OCI-LY1 (cell line): Measurements from ENCODE around the gene TMPRSS3.

Experiments
- H2AFZ ChIP-seq: fragments of 200-600 bp; sonication (generic), shearing (Covaris generic); 2 replicates; pipeline ENCODE4 v1.6.0; 2014; ENCODE audit warnings: antibody characterized with exemption, mild to moderate bottlenecking, low read length
- H3F3A ChIP-seq: fragments of 200-600 bp; sonication (generic), shearing (Covaris generic); 2 replicates; pipeline ENCODE4 v1.6.0; 2014; ENCODE audit warnings: mild to moderate bottlenecking, antibody characterized with exemption, low read length, moderate library complexity; ENCODE audit not compliant: insufficient read depth
- H3K27ac ChIP-seq: fragments of 200-600 bp; sonication (generic); 2 replicates; pipeline ENCODE4 v1.5.1; 2014; ENCODE audit warnings: low read length, mixed run types, mild to moderate bottlenecking, low read depth; ENCODE audit not compliant: poor library complexity, severe bottlenecking
- H3K27me3 ChIP-seq: fragments of 200-600 bp; sonication (generic); 2 replicates; pipeline ENCODE4 v1.6.0; 2014; ENCODE audit warnings: antibody characterized with exemption, mild to moderate bottlenecking, low read length, moderate library complexity; ENCODE audit not compliant: insufficient read depth
- H3K36me3 ChIP-seq: fragments of 200-600 bp; sonication (generic); 2 replicates; pipeline ENCODE4 v1.6.1; 2014; ENCODE audit warnings: mild to moderate bottlenecking, antibody characterized with exemption, low read length, moderate library complexity, mixed read lengths; ENCODE audit not compliant: insufficient read depth
- H3K4me1 ChIP-seq: fragments of 200-600 bp; sonication (generic); 2 replicates; pipeline ENCODE4 v1.5.1; 2014; ENCODE audit warnings: mild to moderate bottlenecking, low read length, moderate library complexity; ENCODE audit not compliant: insufficient read depth, severe bottlenecking
- H3K4me2 ChIP-seq: fragments of 200-600 bp; sonication (generic), shearing (Covaris generic); 2 replicates; pipeline ENCODE4 v1.6.1; 2014; ENCODE audit warnings: low read length
- H3K4me3 ChIP-seq: fragments of 200-600 bp; sonication (generic); 2 replicates; pipeline ENCODE4 v1.5.1; 2014; ENCODE audit warnings: low read length, low read depth, mild to moderate bottlenecking, mixed read lengths; ENCODE audit not compliant: poor library complexity, severe bottlenecking
- H3K79me2 ChIP-seq: fragments of 200-600 bp; shearing (Covaris generic); 2 replicates; pipeline ENCODE4 v1.6.1; 2016; ENCODE audit warnings: mixed run types, low read length, mixed read lengths; ENCODE audit not compliant: insufficient read depth
- H3K9ac ChIP-seq: fragments of 200-600 bp; sonication (generic), shearing (Covaris generic); 2 replicates; pipeline ENCODE4 v1.6.1; 2014; ENCODE audit warnings: mild to moderate bottlenecking, low read length, mixed read lengths
- H3K9me2 ChIP-seq: fragments of 200-600 bp; sonication (generic), shearing (Covaris generic); 2 replicates; pipeline ENCODE4 v1.6.1; 2014; ENCODE audit warnings: low read depth, mild to moderate bottlenecking, low read length, mixed read lengths
- H3K9me3 ChIP-seq: fragments of 200-600 bp; shearing (Covaris generic); 2 replicates; pipeline ENCODE4 v1.6.1; 2014; ENCODE audit warnings: low read length, mixed read lengths
- H4K20me1 ChIP-seq: fragments of 200-600 bp; sonication (generic), shearing (Covaris generic); 2 replicates; pipeline ENCODE4 v1.6.0; 2016; ENCODE audit warnings: mild to moderate bottlenecking, low read length; ENCODE audit not compliant: insufficient read depth
- EZH2 ChIP-seq: fragments of 200-600 bp; sonication (generic), shearing (Covaris generic); IDR thresholded peaks from 2 replicates; pipeline ENCODE4 v1.8.0; 2017; ENCODE audit warnings: borderline replicate concordance, mixed run types, mild to moderate bottlenecking, antibody characterized with exemption, low read length, moderate library complexity, mixed read lengths
- TF ChIP-seq, protein P1 (sequence below): fragments of 200-600 bp; sonication (generic), shearing (Covaris generic); IDR thresholded peaks from 2 replicates; pipeline ENCODE4 v1.5.1; 2017; ENCODE audit warnings: mild to moderate bottlenecking, antibody characterized with exemption, low read length, moderate library complexity, mixed read lengths

The TMPRSS3 gene

DNA sequence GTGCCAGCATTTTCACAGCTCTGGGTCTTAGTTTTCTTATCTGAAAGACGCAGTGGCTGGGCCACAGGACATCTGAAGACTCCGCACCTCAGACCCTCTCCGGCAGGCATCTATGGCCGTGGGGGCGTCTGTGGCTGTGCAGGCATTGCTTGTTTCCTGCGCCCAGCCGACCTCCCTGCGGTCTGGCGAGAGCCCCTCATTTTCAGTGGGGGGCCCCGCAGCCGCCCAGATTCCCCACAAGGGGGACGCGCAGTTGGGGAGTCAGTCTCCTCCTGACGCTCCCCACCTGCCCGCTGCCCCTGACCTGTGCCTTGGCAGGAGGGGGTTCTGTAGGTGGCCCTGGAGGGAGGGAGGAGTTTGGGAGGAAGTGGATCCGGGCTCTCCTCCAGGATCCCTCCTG, 26.0 kb downstream of the TMPRSS3 start:
- Histone ChIP-seq H3K4me2 (no peak overlapping the region), H3K9me2 (no peaks in the 10 kb centered on the region), H3F3A (no peaks in the 10 kb centered on the region), H3K79me2 (no peaks in the 10 kb centered on the region), H3K9me3 (no peaks in the 10 kb centered on the region), H3K4me3 (no peak overlapping the region), H3K36me3 (no peaks in the 10 kb centered on the region), H3K4me1 (no peaks in the 10 kb centered on the region), H3K27me3 (peaks cover 11% of the 10 kb centered on the region; the same call in 1 of the 2 replicates), H4K20me1 (no peaks in the 10 kb centered on the region), H3K27ac (no peak overlapping the region), H3K9ac (no peak overlapping the region), H2AFZ (no peak overlapping the region)
- TF ChIP-seq EZH2: no peak

DNA sequence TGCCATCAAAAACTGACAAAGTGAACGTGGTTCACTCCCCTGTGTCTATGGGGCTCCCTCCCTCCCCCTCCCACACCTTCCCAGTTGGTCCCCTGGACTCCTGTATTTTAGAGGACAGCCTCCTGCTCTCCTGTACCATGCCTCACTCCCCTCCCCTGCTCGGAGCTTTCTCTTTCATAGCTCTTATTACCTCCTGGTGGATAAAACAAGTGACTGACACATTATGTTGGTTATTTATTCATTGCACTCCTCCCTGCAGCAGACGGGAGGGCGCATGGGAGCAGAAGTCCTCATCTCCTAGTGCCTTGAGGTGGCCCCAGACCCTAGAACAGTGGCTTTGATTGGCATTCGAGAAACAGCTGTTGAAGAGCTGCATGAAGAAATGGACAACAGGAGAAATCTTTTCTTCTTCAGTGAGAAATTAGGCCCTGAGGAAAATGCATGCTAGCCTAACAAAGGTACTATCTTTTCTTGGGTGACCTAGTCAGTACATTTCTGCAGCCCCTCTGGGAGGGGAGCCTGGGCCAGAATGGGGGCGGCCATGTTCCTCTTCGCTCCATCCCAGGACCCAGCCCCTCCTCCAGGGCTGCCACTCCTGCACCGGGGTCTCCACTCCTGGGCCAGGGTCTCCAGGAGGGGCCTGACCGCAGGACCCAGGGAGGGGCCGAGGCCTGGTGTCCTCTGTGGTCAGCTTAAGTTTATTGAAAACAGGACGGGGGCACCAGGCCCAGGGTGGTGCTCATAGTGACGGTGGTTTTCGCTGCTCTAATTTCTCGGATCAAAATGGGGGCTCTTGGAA, 28.3 kb downstream of the TMPRSS3 start:
- Histone ChIP-seq H3K9me3 (no peaks in the 10 kb centered on the region), H3K27ac (no peak overlapping the region), H3K4me2 (no peak overlapping the region), H3F3A (no peaks in the 10 kb centered on the region), H3K4me1 (no peaks in the 10 kb centered on the region), H3K27me3 (0 out of 2 replicates have a peak, but pooled peaks cover 11% of the 10 kb centered on the region), H4K20me1 (no peaks in the 10 kb centered on the region), H3K79me2 (no peaks in the 10 kb centered on the region), H3K36me3 (no peaks in the 10 kb centered on the region), H3K9me2 (no peaks in the 10 kb centered on the region), H3K9ac (no peak overlapping the region), H2AFZ (no peak overlapping the region), H3K4me3 (no peak overlapping the region)
- TF ChIP-seq, protein P1, sequence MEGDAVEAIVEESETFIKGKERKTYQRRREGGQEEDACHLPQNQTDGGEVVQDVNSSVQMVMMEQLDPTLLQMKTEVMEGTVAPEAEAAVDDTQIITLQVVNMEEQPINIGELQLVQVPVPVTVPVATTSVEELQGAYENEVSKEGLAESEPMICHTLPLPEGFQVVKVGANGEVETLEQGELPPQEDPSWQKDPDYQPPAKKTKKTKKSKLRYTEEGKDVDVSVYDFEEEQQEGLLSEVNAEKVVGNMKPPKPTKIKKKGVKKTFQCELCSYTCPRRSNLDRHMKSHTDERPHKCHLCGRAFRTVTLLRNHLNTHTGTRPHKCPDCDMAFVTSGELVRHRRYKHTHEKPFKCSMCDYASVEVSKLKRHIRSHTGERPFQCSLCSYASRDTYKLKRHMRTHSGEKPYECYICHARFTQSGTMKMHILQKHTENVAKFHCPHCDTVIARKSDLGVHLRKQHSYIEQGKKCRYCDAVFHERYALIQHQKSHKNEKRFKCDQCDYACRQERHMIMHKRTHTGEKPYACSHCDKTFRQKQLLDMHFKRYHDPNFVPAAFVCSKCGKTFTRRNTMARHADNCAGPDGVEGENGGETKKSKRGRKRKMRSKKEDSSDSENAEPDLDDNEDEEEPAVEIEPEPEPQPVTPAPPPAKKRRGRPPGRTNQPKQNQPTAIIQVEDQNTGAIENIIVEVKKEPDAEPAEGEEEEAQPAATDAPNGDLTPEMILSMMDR: no peak
- no peak for TF ChIP-seq EZH2

DNA sequence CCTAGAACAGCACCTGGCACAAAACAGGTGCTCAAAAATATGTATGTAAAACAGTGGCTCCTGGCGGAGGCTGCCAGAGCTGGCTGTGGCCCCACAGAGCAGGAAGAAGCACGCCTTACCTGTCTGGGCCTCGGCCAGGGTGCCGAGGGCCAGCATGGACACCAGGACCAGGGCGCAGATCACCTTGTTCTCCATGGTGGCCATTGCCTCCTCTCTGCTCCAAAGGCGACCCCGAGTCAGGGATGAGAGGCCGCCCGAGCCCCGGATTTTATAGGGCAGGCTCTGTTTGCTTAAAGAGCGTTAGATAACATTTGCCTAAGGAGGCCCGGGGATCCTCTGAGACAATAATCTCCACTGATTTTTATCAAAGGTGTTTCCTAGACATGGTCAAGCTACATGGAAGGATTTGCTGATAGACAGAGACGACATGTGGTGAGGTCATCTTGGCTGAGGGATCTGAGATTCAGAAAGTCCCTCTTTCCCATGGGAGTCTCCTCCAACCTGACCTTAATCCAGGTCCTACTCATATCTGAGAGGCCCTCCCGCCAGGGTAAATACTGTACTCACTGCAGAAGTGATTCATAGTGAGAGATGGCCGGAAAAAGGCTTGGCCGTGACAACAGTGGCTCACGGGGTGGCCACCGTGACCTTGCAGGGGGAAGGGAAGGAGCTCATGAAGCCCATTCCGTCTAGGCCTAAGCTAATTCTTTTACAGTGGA, 29.4 kb downstream of the TMPRSS3 start, which contains the start of gene TFF1:
TFF1 (minus strand) TSS at position 244 of the 719 bp plus-strand sequence; CDS start at position 204, 40 bp downstream.
- TF ChIP-seq EZH2: no peak
- TF ChIP-seq, protein P1: no peak
- Histone ChIP-seq H3K27me3 (0 out of 2 replicates have a peak, but pooled peaks cover 11% of the 10 kb centered on the region), H3F3A (no peaks in the 10 kb centered on the region), H2AFZ (no peak within 1 kb of the TSS), H3K4me1 (no peaks in the 10 kb centered on the region), H3K9me2 (no peaks in the 10 kb centered on the region), H3K4me2 (no peak within 1 kb of the TSS), H4K20me1 (no peaks in the 10 kb centered on the region), H3K9me3 (no peaks in the 10 kb centered on the region), H3K36me3 (no peaks in the 10 kb centered on the region), H3K79me2 (no peaks in the 10 kb centered on the region), H3K4me3 (no peak within 1 kb of the TSS), H3K27ac (no peak within 1 kb of the TSS), H3K9ac (no peak within 1 kb of the TSS)
